ENCODE results near the gene APMAP.

Gene APMAP

DNA sequence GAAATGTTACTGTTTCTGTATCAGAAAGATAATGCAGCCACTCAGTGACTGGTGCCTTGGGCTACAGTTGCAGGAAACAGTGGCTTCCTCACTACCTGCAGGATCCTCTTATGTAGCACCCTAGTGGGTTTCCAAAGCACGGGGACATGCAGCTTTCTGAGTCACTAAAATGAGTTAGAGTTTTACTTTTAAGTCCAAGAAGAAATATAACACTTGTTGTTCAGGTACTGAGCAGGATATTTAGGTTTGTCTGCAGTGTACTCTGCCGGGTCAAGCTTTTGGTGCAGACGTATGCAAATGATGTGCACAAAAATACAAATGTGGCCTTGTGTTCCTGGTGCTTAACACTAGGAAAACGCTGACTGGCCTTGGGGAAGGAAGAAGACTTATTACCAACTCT is 43.4 kb upstream of the APMAP start:
- H3K27me3 ChIP-seq (ENCODE audit: control insufficient read depth in 5 of 5, insufficient read depth in 4 of 5, low read length in 5 of 5): no peaks in the 10 kb centered on the region
- H3K4me3 ChIP-seq (ENCODE audit: low read depth in 1 of 5, low read length in 5 of 5): no peak overlapping the region
- no peaks in the 10 kb centered on the region for H3K9me3 ChIP-seq (ENCODE audit: control insufficient read depth in 5 of 5, low read length in 5 of 5)
- peak overlapping the region in 1 of 5 donors; percentile 7 for H3K9ac ChIP-seq (ENCODE audit: low read length in 5 of 5)
- H3K36me3 ChIP-seq (ENCODE audit: control insufficient read depth in 5 of 5, insufficient read depth in 5 of 5, low read length in 5 of 5): no peaks in the 10 kb centered on the region
- H3K4me1 ChIP-seq (ENCODE audit: control insufficient read depth in 5 of 5, insufficient read depth in 5 of 5, low read length in 5 of 5): peaks cover 23 to 76% (median 74%) of the 10 kb centered on the region in 5 donors
- no peak overlapping the region for H3K27ac ChIP-seq (ENCODE audit: low read depth, low read length)

GRCh38 chr20:25033924-25034300 is 41.4 kb upstream of the APMAP start:
- no peak overlapping the region for H3K27ac ChIP-seq (ENCODE audit: low read depth, low read length)
- no peaks in the 10 kb centered on the region for H3K9me3 ChIP-seq (ENCODE audit: control insufficient read depth in 5 of 5, low read length in 5 of 5)
- H3K9ac ChIP-seq (ENCODE audit: low read length in 5 of 5): no peak overlapping the region
- peaks cover 10 to 58% (median 56%) of the 10 kb centered on the region in 5 donors for H3K4me1 ChIP-seq (ENCODE audit: control insufficient read depth in 5 of 5, insufficient read depth in 5 of 5, low read length in 5 of 5)
- no peak overlapping the region for H3K4me3 ChIP-seq (ENCODE audit: low read depth in 1 of 5, low read length in 5 of 5)
- H3K27me3 ChIP-seq (ENCODE audit: control insufficient read depth in 5 of 5, insufficient read depth in 4 of 5, low read length in 5 of 5): no peaks in the 10 kb centered on the region
- H3K36me3 ChIP-seq (ENCODE audit: control insufficient read depth in 5 of 5, insufficient read depth in 5 of 5, low read length in 5 of 5): peaks cover 0 to 16% (median 0%) of the 10 kb centered on the region in 5 donors

DNA sequence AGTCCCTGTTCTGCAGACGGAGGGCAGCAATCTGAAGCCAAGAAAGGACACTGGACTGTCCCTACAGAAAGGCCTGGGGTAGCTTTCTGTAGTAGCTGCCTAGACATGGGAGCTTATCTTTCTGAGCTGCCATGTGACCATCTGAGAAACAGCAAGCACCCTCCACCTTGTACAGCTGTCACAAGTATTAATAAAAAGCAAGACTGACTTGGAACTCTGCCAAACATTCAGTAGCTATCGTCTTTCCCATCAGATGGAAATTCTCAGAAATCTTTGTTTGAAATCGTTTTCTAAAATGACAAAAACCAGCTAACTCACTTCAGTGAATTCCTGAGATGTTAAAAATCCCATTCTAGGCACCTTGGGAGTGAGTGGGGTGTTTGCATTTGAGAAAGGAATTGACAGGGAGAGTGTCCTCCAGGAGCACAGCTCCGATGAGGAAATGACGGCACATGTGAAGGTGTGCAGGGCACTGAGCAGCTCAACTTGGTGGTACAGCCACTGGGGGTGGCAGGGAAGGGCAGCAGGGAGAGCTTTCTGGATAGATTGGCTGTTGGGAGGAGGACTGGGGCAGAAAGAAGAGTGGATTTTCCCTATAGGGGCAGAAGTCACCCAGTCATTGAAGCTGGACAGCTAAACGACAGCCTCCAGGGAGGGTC is 40.8 kb upstream of the APMAP start:
- Histone ChIP-seq H3K36me3 (ENCODE audit: control insufficient read depth in 5 of 5, insufficient read depth in 5 of 5, low read length in 5 of 5) (peaks cover 0 to 16% (median 0%) of the 10 kb centered on the region in 5 donors), H3K27ac (ENCODE audit: low read depth, low read length) (peak overlapping the region; percentile 41), H3K4me3 (ENCODE audit: low read depth in 1 of 5, low read length in 5 of 5) (peak overlapping the region in 1 of 5 donors; percentile 5), H3K9ac (ENCODE audit: low read length in 5 of 5) (peak overlapping the region in 1 of 5 donors; percentile 0), H3K9me3 (ENCODE audit: control insufficient read depth in 5 of 5, low read length in 5 of 5) (no peaks in the 10 kb centered on the region), H3K4me1 (ENCODE audit: control insufficient read depth in 5 of 5, insufficient read depth in 5 of 5, low read length in 5 of 5) (peaks cover 8 to 52% (median 51%) of the 10 kb centered on the region in 5 donors), H3K27me3 (ENCODE audit: control insufficient read depth in 5 of 5, insufficient read depth in 4 of 5, low read length in 5 of 5) (no peaks in the 10 kb centered on the region)

GRCh38 chr20:25032478-25033264 is 40.1 kb upstream of the APMAP start:
- H3K9me3 ChIP-seq (ENCODE audit: control insufficient read depth in 5 of 5, low read length in 5 of 5): no peaks in the 10 kb centered on the region
- H3K27ac ChIP-seq (ENCODE audit: low read depth, low read length): peak overlapping the region; percentile 41
- H3K4me3 ChIP-seq (ENCODE audit: low read depth in 1 of 5, low read length in 5 of 5): peak overlapping the region in 3 of 5 donors; percentile 5 to 22 (median 22)
- no peaks in the 10 kb centered on the region for H3K27me3 ChIP-seq (ENCODE audit: control insufficient read depth in 5 of 5, insufficient read depth in 4 of 5, low read length in 5 of 5)
- H3K36me3 ChIP-seq (ENCODE audit: control insufficient read depth in 5 of 5, insufficient read depth in 5 of 5, low read length in 5 of 5): peaks cover 0 to 16% (median 0%) of the 10 kb centered on the region in 5 donors
- peaks cover 7 to 45% (median 44%) of the 10 kb centered on the region in 5 donors for H3K4me1 ChIP-seq (ENCODE audit: control insufficient read depth in 5 of 5, insufficient read depth in 5 of 5, low read length in 5 of 5)
- peak overlapping the region in 2 of 5 donors; percentile 0 to 35 for H3K9ac ChIP-seq (ENCODE audit: low read length in 5 of 5)

DNA sequence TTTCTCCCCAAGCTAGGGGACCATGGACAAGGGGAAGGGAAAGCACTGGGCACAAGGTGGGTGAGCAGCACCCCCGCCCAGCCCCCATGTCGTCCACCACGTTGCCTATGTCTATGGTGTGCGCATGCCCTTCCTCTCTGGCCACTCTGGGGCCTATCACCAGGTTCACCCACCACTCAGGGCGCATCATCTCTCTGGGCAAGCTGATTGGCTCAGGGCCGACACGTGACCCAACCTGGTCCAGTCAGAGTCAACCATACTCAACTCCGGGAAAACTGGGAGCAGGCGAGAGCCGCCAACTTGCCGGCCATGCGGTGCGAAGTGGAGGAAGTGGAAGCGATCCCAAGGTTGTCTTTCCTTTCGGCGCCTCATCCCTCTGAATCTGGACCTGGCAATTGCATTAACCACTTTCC is 39.5 kb upstream of the APMAP start:
- H3K27me3 ChIP-seq (ENCODE audit: control insufficient read depth in 5 of 5, insufficient read depth in 4 of 5, low read length in 5 of 5): no peaks in the 10 kb centered on the region
- H3K27ac ChIP-seq (ENCODE audit: low read depth, low read length): no peak overlapping the region
- H3K4me1 ChIP-seq (ENCODE audit: control insufficient read depth in 5 of 5, insufficient read depth in 5 of 5, low read length in 5 of 5): peaks cover 7 to 41% (median 38%) of the 10 kb centered on the region in 5 donors
- H3K4me3 ChIP-seq (ENCODE audit: low read depth in 1 of 5, low read length in 5 of 5): peak overlapping the region in 1 of 5 donors; percentile 22
- H3K9me3 ChIP-seq (ENCODE audit: control insufficient read depth in 5 of 5, low read length in 5 of 5): no peaks in the 10 kb centered on the region
- peak overlapping the region in 1 of 5 donors; percentile 35 for H3K9ac ChIP-seq (ENCODE audit: low read length in 5 of 5)
- H3K36me3 ChIP-seq (ENCODE audit: control insufficient read depth in 5 of 5, insufficient read depth in 5 of 5, low read length in 5 of 5): peaks cover 0 to 16% (median 0%) of the 10 kb centered on the region in 5 donors

GRCh38 chr20:25031241-25031640 is 38.7 kb upstream of the APMAP start:
- H3K27me3 ChIP-seq (ENCODE audit: control insufficient read depth in 5 of 5, insufficient read depth in 4 of 5, low read length in 5 of 5): no peaks in the 10 kb centered on the region
- no peaks in the 10 kb centered on the region for H3K9me3 ChIP-seq (ENCODE audit: control insufficient read depth in 5 of 5, low read length in 5 of 5)
- H3K9ac ChIP-seq (ENCODE audit: low read length in 5 of 5): no peak overlapping the region
- H3K4me3 ChIP-seq (ENCODE audit: low read depth in 1 of 5, low read length in 5 of 5): no peak overlapping the region
- no peak overlapping the region for H3K27ac ChIP-seq (ENCODE audit: low read depth, low read length)
- peaks cover 0 to 17% (median 0%) of the 10 kb centered on the region in 5 donors for H3K36me3 ChIP-seq (ENCODE audit: control insufficient read depth in 5 of 5, insufficient read depth in 5 of 5, low read length in 5 of 5)
- peaks cover 7 to 33% (median 29%) of the 10 kb centered on the region in 5 donors for H3K4me1 ChIP-seq (ENCODE audit: control insufficient read depth in 5 of 5, insufficient read depth in 5 of 5, low read length in 5 of 5)

DNA sequence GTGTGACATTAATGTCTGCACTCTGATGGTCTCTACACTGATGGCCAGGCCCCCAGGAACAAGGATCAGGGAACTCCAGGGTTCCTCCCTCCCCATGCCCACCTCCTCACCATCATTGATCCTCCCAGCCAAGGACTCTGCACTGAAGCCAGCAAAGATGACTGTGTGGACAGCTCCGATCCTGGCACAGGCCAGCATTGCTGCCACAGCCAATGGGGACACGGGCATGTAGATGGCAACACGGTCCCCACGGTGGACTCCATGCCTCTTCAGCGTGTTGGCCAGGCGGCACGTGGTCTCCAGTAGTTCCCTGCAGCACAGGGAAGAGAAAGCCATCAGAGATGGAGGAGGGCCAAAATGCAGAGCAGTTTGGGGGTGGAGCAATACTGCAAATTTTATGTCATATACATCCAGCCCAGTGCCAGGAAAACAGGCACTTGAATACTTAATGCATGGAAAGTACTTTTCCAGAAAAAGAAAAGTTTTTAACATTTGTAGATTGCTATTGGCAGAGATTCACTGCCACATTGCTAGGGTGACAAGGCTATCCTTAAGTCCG is 38.2 kb upstream of the APMAP start:
- Histone ChIP-seq H3K9me3 (ENCODE audit: control insufficient read depth in 5 of 5, low read length in 5 of 5) (no peaks in the 10 kb centered on the region), H3K27ac (ENCODE audit: low read depth, low read length) (no peak overlapping the region), H3K36me3 (ENCODE audit: control insufficient read depth in 5 of 5, insufficient read depth in 5 of 5, low read length in 5 of 5) (peaks cover 0 to 22% (median 0%) of the 10 kb centered on the region in 5 donors), H3K27me3 (ENCODE audit: control insufficient read depth in 5 of 5, insufficient read depth in 4 of 5, low read length in 5 of 5) (no peaks in the 10 kb centered on the region), H3K9ac (ENCODE audit: low read length in 5 of 5) (no peak overlapping the region), H3K4me3 (ENCODE audit: low read depth in 1 of 5, low read length in 5 of 5) (no peak overlapping the region), H3K4me1 (ENCODE audit: control insufficient read depth in 5 of 5, insufficient read depth in 5 of 5, low read length in 5 of 5) (peaks cover 7 to 28% (median 26%) of the 10 kb centered on the region in 5 donors)

- Histone ChIP-seq H3K9me3 (ENCODE audit: control insufficient read depth in 5 of 5, low read length in 5 of 5) (no peaks in the 10 kb centered on the region), H3K4me1 (ENCODE audit: control insufficient read depth in 5 of 5, insufficient read depth in 5 of 5, low read length in 5 of 5) (peaks cover 7 to 27% (median 24%) of the 10 kb centered on the region in 5 donors)
These were observed 37.6 kb upstream of the APMAP start for GRCh38 chr20:25030007-25030648.

DNA sequence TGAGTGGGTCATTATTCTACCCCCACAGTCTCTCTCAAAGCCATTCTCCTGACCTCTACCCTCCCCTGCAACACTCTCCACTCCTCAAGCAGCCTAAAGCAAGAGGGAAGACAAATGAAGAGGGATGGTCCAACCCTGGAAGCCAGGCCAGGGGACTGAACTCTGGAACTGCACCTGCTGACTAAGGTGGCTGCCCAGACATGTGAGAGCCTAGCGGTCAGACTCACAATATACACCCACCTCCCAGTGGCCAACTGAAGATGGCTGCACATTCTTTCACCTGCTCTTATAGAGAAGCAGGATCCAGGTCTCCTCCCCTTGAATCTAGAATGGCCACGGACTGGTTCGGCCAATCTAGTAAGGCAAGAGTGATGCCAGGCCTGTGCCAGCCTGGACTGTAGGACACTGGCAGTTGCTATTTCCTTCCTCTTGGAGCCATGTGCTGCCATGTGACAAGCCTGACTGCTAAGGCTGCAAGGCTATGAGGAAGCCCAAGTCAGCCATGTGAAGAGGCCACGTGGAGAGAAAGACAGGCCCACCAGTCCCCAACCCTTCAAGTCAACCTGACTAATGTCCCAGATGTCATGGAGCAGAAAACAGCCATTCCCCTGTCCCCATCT is 33.5 kb upstream of the APMAP start:
- Histone ChIP-seq H3K9ac (ENCODE audit: low read length in 5 of 5) (no peak overlapping the region), H3K27ac (ENCODE audit: low read depth, low read length) (no peak overlapping the region), H3K36me3 (ENCODE audit: control insufficient read depth in 5 of 5, insufficient read depth in 5 of 5, low read length in 5 of 5) (peaks cover 0 to 38% (median 9%) of the 10 kb centered on the region in 5 donors), H3K27me3 (ENCODE audit: control insufficient read depth in 5 of 5, insufficient read depth in 4 of 5, low read length in 5 of 5) (no peaks in the 10 kb centered on the region), H3K4me1 (ENCODE audit: control insufficient read depth in 5 of 5, insufficient read depth in 5 of 5, low read length in 5 of 5) (peaks cover 0 to 5% (median 0%) of the 10 kb centered on the region in 5 donors), H3K9me3 (ENCODE audit: control insufficient read depth in 5 of 5, low read length in 5 of 5) (no peaks in the 10 kb centered on the region), H3K4me3 (ENCODE audit: low read depth in 1 of 5, low read length in 5 of 5) (no peak overlapping the region)

More at GRCh38 chr20:25030007-25030648, 37.6 kb upstream of the APMAP start:
- Histone ChIP-seq H3K36me3 (ENCODE audit: control insufficient read depth in 5 of 5, insufficient read depth in 5 of 5, low read length in 5 of 5) (peaks cover 0 to 23% (median 0%) of the 10 kb centered on the region in 5 donors), H3K27ac (ENCODE audit: low read depth, low read length) (no peak overlapping the region), H3K27me3 (ENCODE audit: control insufficient read depth in 5 of 5, insufficient read depth in 4 of 5, low read length in 5 of 5) (no peaks in the 10 kb centered on the region), H3K4me3 (ENCODE audit: low read depth in 1 of 5, low read length in 5 of 5) (no peak overlapping the region), H3K9ac (ENCODE audit: low read length in 5 of 5) (no peak overlapping the region)

Measured in subcutaneous abdominal adipose tissue (tissue), 5 donors.